CD4-positive, CD25-positive, alpha-beta regulatory T cell (primary cell): ENCODE measurements around the gene RBFOX2. TPM values are rescaled to one million over a fixed set of nuclear protein-coding genes. Genes with fewer than 3 reads are reported as not detected.

Source experiments
- ATAC-seq, 2 donors: fragments of 150-1000 bp; cut with Tn5 transposase; one replicate each; pipeline ENCODE4 v1.10.0; 2021; ENCODE audit warnings: low read depth in 2 of 2, moderate number of reproducible peaks in 2 of 2, moderate library complexity in 1 of 2
- DNase-seq, 3 donors: peaks; one replicate each; pipeline versions ENCODE4 v3.0.0 to v3.0.0-alpha.2; 2012 to 2022; ENCODE audit warnings: mixed read lengths in 1 of 3
- H3K27ac ChIP-seq: one replicate; pipeline ENCODE4 v1.7.0; 2013; ENCODE audit warnings: mild to moderate bottlenecking, low read length; ENCODE audit not compliant: insufficient read depth, poor library complexity, severe bottlenecking
- H3K27me3 ChIP-seq: one replicate; pipeline ENCODE4 v1.7.0; 2013; ENCODE audit warnings: low read length; ENCODE audit not compliant: control insufficient read depth, insufficient read depth
- H3K36me3 ChIP-seq: one replicate; pipeline ENCODE4 v1.7.0; 2013; ENCODE audit warnings: mild to moderate bottlenecking, low read length, moderate library complexity; ENCODE audit not compliant: control insufficient read depth, insufficient read depth
- H3K4me1 ChIP-seq: 2 replicates; pipeline ENCODE4 v1.7.0; 2013; ENCODE audit warnings: mild to moderate bottlenecking, low read length; ENCODE audit not compliant: insufficient read depth, control insufficient read depth, poor library complexity, severe bottlenecking
- H3K4me3 ChIP-seq: one replicate; pipeline ENCODE4 v1.7.0; 2013; ENCODE audit warnings: low read depth, mild to moderate bottlenecking, low read length, moderate library complexity
- H3K9me3 ChIP-seq, 2 experiments: 1 replicate in 1 of 2; 2 replicates in 1 of 2; pipeline ENCODE4 v1.7.0; 2013; ENCODE audit warnings: low read length in 2 of 2, mild to moderate bottlenecking in 1 of 2, moderate library complexity in 1 of 2; ENCODE audit not compliant: control insufficient read depth in 2 of 2
- H3K27ac Mint-ChIP-seq, 3 donors: one replicate each; pipeline ENCODE4 v1.8.0; 2020 to 2022; ENCODE audit warnings: mild to moderate bottlenecking in 3 of 3, mixed read lengths in 3 of 3, moderate library complexity in 2 of 3
- H3K27me3 Mint-ChIP-seq: one replicate; pipeline ENCODE4 v1.8.0; 2022; ENCODE audit warnings: mild to moderate bottlenecking, mixed read lengths
- H3K36me3 Mint-ChIP-seq: one replicate; pipeline ENCODE4 v1.8.0; 2020; ENCODE audit warnings: mixed read lengths
- H3K4me1 Mint-ChIP-seq, 4 donors: one replicate each; pipeline ENCODE4 v1.8.0; 2020 to 2022; ENCODE audit warnings: mixed read lengths in 4 of 4, mild to moderate bottlenecking in 1 of 4
- H3K4me3 Mint-ChIP-seq, 4 donors: one replicate each; pipeline ENCODE4 v1.8.0; 2020 to 2022; ENCODE audit warnings: mild to moderate bottlenecking in 4 of 4, mixed read lengths in 4 of 4, moderate library complexity in 3 of 4
- H3K9me3 Mint-ChIP-seq, 7 donors: one replicate each; pipeline ENCODE4 v1.8.0; 2020 to 2022; ENCODE audit warnings: mixed read lengths in 7 of 7, mild to moderate bottlenecking in 3 of 7, moderate library complexity in 2 of 7
- polyA plus RNA-seq, 4 donors: library from polyadenylated mRNA; unstranded; fragments of 300-500 nt; fragmentation: Illumina TruSeq; gene quantifications; one replicate each; pipeline ENCODE4 v1.2.3, GENCODE V29; 2021
- total RNA-seq: library from RNA; stranded (reverse); gene quantifications from one replicate; pipeline ENCODE4 v1.2.3, GENCODE V29; 2022

The RBFOX2 gene
- total and polyA plus RNA-seq, 5 donors from 2014 or later, result 0.25 to 0.52 TPM; not detected in 3

GRCh38 chr22:36068776-36069344, 40.2 kb upstream of the RBFOX2 start:
- no peaks in the 10 kb centered on the region for H3K9me3 Mint-ChIP-seq
- H3K4me3 Mint-ChIP-seq, result no peak overlapping the region
- Histone ChIP-seq H3K4me3 (no peak overlapping the region), H3K36me3 (no peaks in the 10 kb centered on the region), H3K27me3 (peaks cover 1% of the 10 kb centered on the region), H3K9me3 (no peaks in the 10 kb centered on the region), H3K27ac (no peak overlapping the region), H3K4me1 (peaks cover 11% of the 10 kb centered on the region)
- peak overlapping the region in 1 of 3 donors; percentile 12 for H3K27ac Mint-ChIP-seq
- H3K36me3 Mint-ChIP-seq, result no peaks in the 10 kb centered on the region
- ATAC-seq (no peak), DNase-seq (no peak)
- H3K27me3 Mint-ChIP-seq, result no peaks in the 10 kb centered on the region
- H3K4me1 Mint-ChIP-seq, result peaks cover 0 to 13% (median 4%) of the 10 kb centered on the region in 4 donors

GRCh38 chr22:36067235-36067558, 38.6 kb upstream of the RBFOX2 start:
- Histone ChIP-seq H3K4me3 (no peak overlapping the region), H3K4me1 (peaks cover 11% of the 10 kb centered on the region), H3K27me3 (peaks cover 3% of the 10 kb centered on the region), H3K9me3 (no peaks in the 10 kb centered on the region), H3K27ac (no peak overlapping the region), H3K36me3 (no peaks in the 10 kb centered on the region)
- H3K4me1 Mint-ChIP-seq, result peaks cover 0 to 13% (median 4%) of the 10 kb centered on the region in 4 donors
- H3K9me3 Mint-ChIP-seq, result no peaks in the 10 kb centered on the region
- no peaks in the 10 kb centered on the region for H3K36me3 Mint-ChIP-seq
- H3K27me3 Mint-ChIP-seq, result no peaks in the 10 kb centered on the region
- H3K4me3 Mint-ChIP-seq, result peak overlapping the region in 1 of 4 donors; percentile 34
- no peak for DNase-seq
- no peak overlapping the region for H3K27ac Mint-ChIP-seq
- ATAC-seq, result no peak

GRCh38 chr22:36065775-36066544, 37.3 kb upstream of the RBFOX2 start:
- ATAC-seq (peak in 1 of 2 donors; percentile 55), DNase-seq (peak; percentile 40 to 55 (median 47))
- Histone ChIP-seq H3K4me3 (peak overlapping the region; percentile 55), H3K9me3 (no peaks in the 10 kb centered on the region), H3K4me1 (peaks cover 11% of the 10 kb centered on the region), H3K27ac (no peak overlapping the region), H3K36me3 (no peaks in the 10 kb centered on the region), H3K27me3 (peaks cover 3% of the 10 kb centered on the region)
- no peaks in the 10 kb centered on the region for H3K27me3 Mint-ChIP-seq
- no peaks in the 10 kb centered on the region for H3K36me3 Mint-ChIP-seq
- peak overlapping the region in 2 of 3 donors; percentile 76 to 85 for H3K27ac Mint-ChIP-seq
- peaks cover 0 to 13% (median 4%) of the 10 kb centered on the region in 4 donors for H3K4me1 Mint-ChIP-seq
- H3K9me3 Mint-ChIP-seq, result no peaks in the 10 kb centered on the region
- peak overlapping the region; percentile 60 to 84 (median 72) for H3K4me3 Mint-ChIP-seq

- Mint-ChIP-seq H3K27ac (peak overlapping the region in 1 of 3 donors; percentile 43), H3K9me3 (no peaks in the 10 kb centered on the region), H3K4me3 (peak overlapping the region; percentile 43 to 84 (median 72)), H3K27me3 (no peaks in the 10 kb centered on the region), H3K4me1 (peaks cover 0 to 13% (median 4%) of the 10 kb centered on the region in 4 donors), H3K36me3 (no peaks in the 10 kb centered on the region)
- DNase-seq (no peak), ATAC-seq (peak in 1 of 2 donors; percentile 11)
- Histone ChIP-seq H3K4me3 (peak overlapping the region; percentile 55), H3K36me3 (no peaks in the 10 kb centered on the region), H3K9me3 (no peaks in the 10 kb centered on the region), H3K4me1 (peaks cover 11% of the 10 kb centered on the region), H3K27ac (no peak overlapping the region), H3K27me3 (peaks cover 3% of the 10 kb centered on the region)
Measured at GRCh38 chr22:36065462-36065774, 36.8 kb upstream of the RBFOX2 start.

- no peaks in the 10 kb centered on the region for H3K36me3 ChIP-seq
- Mint-ChIP-seq H3K27me3 (no peaks in the 10 kb centered on the region), H3K4me3 (no peak overlapping the region), H3K27ac (no peak overlapping the region), H3K4me1 (peaks cover 0 to 13% (median 4%) of the 10 kb centered on the region in 4 donors), H3K9me3 (no peaks in the 10 kb centered on the region), H3K36me3 (no peaks in the 10 kb centered on the region)
- peaks cover 3% of the 10 kb centered on the region for H3K27me3 ChIP-seq
- H3K27ac ChIP-seq, result no peak overlapping the region
- DNase-seq (no peak), ATAC-seq (no peak)
- no peak overlapping the region for H3K4me3 ChIP-seq
- H3K4me1 ChIP-seq, result peaks cover 11% of the 10 kb centered on the region
- H3K9me3 ChIP-seq, result no peaks in the 10 kb centered on the region
Measured at GRCh38 chr22:36064358-36064757, 35.7 kb upstream of the RBFOX2 start.

- H3K27ac Mint-ChIP-seq, result no peak overlapping the region
- H3K4me1 Mint-ChIP-seq, result peaks cover 0 to 6% (median 0%) of the 10 kb centered on the region in 4 donors
- Histone ChIP-seq H3K4me3 (no peak overlapping the region), H3K27ac (no peak overlapping the region), H3K9me3 (no peaks in the 10 kb centered on the region), H3K36me3 (no peaks in the 10 kb centered on the region), H3K4me1 (no peaks in the 10 kb centered on the region), H3K27me3 (no peaks in the 10 kb centered on the region)
- no peaks in the 10 kb centered on the region for H3K36me3 Mint-ChIP-seq
- peaks cover 16% of the 10 kb centered on the region for H3K27me3 Mint-ChIP-seq
- no peaks in the 10 kb centered on the region for H3K9me3 Mint-ChIP-seq
- H3K4me3 Mint-ChIP-seq, result no peak overlapping the region
- DNase-seq (no peak), ATAC-seq (no peak)
Measured at GRCh38 chr22:36056980-36057379, 28.4 kb upstream of the RBFOX2 start.

- Histone ChIP-seq H3K27me3 (no peaks in the 10 kb centered on the region), H3K4me3 (no peak overlapping the region), H3K4me1 (no peaks in the 10 kb centered on the region), H3K36me3 (no peaks in the 10 kb centered on the region), H3K27ac (no peak overlapping the region), H3K9me3 (no peaks in the 10 kb centered on the region)
- H3K9me3 Mint-ChIP-seq, result no peaks in the 10 kb centered on the region
- no peak for DNase-seq
- no peak overlapping the region for H3K4me3 Mint-ChIP-seq
- ATAC-seq, result no peak
- H3K36me3 Mint-ChIP-seq, result no peaks in the 10 kb centered on the region
- peaks cover 16% of the 10 kb centered on the region for H3K27me3 Mint-ChIP-seq
- peaks cover 0 to 6% (median 0%) of the 10 kb centered on the region in 4 donors for H3K4me1 Mint-ChIP-seq
- H3K27ac Mint-ChIP-seq, result peak overlapping the region in 1 of 3 donors; percentile 6
Measured at GRCh38 chr22:36055376-36056295, 27.0 kb upstream of the RBFOX2 start.
